GM21528 (cell line): Measurements from ENCODE around the gene C11orf87.

Source experiments
- ATAC-seq: cut with Tn5 transposase; IDR thresholded peaks from one replicate; pipeline ENCODE4 v1.9.1; 2021; ENCODE audit warnings: mild to moderate bottlenecking, moderate library complexity; ENCODE audit not compliant: unreplicated experiment, low FRiP score

C11orf87 gene

DNA sequence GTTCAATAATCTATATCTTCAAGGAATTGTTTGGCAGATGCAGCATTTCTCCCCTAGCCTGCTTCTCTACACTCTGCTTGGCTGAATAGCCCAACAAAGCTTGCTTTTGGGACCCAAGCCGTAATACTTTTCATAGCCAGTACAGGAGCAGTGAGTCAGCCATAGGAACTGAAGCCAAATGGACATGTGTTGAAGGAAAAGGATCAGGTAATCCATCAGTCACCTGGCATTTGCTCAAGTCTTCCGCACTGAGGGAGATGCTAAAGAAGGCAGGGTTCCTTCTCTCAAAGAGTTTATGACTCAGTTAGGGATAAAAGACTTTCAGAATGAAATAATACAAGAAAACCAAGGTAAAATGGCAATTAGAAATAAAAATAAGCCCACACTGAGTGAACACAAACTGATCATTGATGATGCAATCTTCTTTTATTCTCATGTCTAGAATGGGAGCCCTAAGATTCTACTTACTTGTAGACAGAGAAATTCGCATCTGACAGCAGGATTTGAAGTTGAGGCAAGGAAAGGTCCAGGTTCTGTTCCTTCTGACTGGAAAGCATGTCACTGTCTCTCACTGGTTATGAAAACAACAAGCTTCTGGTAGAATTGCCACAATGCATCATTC is 13.2 kb downstream of the C11orf87 start:
- ATAC-seq, result no peak

DNA sequence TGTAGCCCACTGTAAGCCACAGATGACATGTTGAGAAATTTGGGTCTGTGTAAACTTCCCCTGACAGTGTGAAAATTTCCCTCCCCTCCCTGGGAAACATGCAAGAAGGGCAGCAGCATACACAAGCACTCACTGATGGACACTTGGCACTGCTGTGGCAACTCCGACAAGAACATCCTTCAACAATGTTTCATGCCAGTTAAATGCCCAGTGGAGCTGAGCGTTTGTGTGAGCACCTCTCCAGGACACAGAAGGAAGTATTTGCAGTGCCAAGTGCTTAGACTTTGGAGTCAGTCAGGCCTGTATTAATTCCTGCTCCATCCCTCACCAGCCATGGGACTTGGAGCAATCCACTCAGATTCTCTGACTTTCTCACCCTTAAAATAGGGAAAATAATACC is 17.7 kb downstream of the C11orf87 start:
- ATAC-seq, result no peak

DNA sequence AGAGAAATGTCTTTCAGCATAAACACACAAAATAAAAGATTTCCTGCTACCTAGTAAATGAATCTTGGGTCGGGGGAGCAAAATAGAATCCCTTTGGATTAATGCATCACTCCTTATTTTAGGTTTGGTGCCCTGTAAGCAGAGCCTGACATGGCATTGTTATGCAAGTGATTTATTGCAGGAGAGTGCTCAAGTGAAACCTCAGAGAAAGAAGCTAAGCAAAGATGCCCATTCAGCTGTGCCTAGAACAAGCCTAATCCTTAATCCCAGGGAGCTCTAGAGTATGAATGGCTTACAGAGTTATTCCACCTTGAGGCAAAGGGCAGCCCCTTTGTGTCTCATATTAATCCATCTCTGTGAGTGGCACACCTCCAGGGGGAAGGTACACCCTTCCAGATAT is 21.1 kb downstream of the C11orf87 start:
- ATAC-seq, result no peak

DNA sequence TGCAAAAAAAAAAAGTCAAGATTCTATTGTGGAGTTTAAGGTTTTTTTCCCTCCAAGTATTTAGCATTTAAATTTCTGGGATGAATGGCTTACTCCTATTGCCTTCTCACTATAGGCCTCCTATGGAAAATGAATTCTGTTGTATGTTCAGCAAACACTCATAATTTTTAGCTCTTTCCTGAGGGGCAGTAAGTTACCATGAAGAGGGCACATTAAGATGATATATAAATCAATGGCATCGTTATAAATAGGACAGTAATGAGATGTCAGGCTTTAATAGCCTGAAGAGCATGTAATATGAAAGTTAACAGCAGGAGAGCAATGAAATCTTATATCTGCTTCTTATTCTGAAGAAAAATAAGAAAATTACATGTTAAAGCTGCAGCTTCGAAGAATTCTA is 32.9 kb downstream of the C11orf87 start:
- no peak for ATAC-seq
